Omental fat pad (tissue), 4 donors: Measurements from ENCODE around the gene ANXA6. TPM values are rescaled to one million over a fixed set of nuclear protein-coding genes. Genes with fewer than 3 reads are reported as not detected.
A peak's percentile ranks its signal among the peaks of the same experiment; 100 is the strongest.

Source experiments
- ATAC-seq: fragments of 150-250 bp; one replicate; pipeline ENCODE4 v1.9.1; 2016; ENCODE audit warnings: mild to moderate bottlenecking, moderate library complexity; ENCODE audit not compliant: low FRiP score
- DNase-seq: peaks from one replicate; pipeline ENCODE4 v3.0.0-alpha.2; 2019; ENCODE audit warnings: low spot score
- CTCF ChIP-seq, 3 donors: fragments of 450-650 bp; IDR thresholded peaks; one replicate each; pipeline ENCODE4 v1.5.1; 2016 to 2017; ENCODE audit warnings: antibody characterized with exemption in 3 of 3, mild to moderate bottlenecking in 3 of 3, moderate library complexity in 2 of 3
- total RNA-seq, 4 donors: library from RNA; depleted of rRNA; stranded (reverse); fragments of >200 nt; gene quantifications; one replicate each; pipeline ENCODE4 v1.1.0, GENCODE V29; 2016

The ANXA6 gene
- total RNA-seq, 4 donors from 2014 or later: 216 to 505 (median 379) TPM

DNA sequence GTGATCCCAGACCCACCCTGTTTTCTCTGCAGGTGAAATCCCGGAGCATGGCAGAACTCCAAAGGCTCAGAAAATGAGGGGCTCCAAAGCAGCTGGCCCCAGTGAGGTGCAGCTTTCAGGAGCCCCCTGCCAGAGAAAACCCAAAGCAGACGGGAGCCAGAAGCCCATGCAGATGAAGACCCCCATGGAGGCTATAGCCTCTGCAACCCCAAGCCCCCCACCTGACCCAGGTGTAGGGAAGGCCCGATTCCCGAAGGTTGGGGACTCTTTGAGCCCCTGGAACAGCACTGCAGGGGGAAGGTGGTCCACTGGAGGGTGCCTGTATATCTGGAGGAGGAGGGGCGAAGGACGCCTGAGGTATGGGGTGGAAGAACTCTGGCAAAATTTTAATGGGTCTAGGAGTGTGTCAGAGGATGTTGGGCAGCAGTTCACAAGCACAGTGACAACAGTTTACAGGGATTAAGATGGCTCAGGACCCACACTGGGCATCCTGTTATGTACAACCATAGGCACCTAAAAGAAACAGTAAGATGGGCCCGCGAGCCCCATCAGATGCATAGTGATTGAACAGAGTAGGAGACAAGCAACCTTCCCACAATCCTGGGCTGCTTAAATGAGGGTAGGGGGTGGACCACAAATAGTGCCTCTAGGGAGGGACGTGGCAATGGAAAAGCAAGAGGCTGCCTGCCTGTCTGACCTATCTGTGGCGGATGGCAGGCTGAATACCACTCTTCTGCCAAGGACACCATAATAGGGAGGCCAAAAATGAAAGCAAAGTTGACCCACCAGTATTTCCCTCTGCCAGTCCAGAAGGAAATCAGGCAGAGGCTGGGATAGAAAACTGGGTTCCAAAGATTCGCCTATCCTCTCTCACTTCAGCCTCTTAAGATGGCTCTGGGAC is 16.4 kb upstream of the ANXA6 start:
- TF ChIP-seq CTCF (IDR thresholded peaks at IDR 0.05): no peak
- ATAC-seq (no peak), DNase-seq (no peak)

DNA sequence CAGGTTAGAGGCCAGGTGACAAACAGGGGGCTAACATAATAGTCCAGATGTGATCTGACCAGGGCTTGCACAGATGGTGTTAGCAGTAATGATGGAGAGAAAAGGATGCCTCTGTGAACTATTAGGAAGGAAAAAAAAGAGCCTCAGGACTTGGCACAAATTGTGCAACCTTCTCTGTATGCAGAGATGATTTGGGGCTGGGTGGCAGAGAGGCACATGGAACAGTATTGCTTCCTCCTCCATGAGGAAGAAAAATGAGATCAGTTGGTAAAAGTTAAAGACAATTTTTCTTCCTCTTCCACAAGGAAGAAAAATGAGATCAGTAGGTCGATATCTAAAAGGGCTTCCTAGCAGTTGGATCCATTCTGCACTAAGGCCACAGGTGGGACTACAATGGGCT is 13.9 kb upstream of the ANXA6 start:
- TF ChIP-seq CTCF (IDR thresholded peaks at IDR 0.05): no peak
- ATAC-seq (no peak), DNase-seq (no peak)

DNA sequence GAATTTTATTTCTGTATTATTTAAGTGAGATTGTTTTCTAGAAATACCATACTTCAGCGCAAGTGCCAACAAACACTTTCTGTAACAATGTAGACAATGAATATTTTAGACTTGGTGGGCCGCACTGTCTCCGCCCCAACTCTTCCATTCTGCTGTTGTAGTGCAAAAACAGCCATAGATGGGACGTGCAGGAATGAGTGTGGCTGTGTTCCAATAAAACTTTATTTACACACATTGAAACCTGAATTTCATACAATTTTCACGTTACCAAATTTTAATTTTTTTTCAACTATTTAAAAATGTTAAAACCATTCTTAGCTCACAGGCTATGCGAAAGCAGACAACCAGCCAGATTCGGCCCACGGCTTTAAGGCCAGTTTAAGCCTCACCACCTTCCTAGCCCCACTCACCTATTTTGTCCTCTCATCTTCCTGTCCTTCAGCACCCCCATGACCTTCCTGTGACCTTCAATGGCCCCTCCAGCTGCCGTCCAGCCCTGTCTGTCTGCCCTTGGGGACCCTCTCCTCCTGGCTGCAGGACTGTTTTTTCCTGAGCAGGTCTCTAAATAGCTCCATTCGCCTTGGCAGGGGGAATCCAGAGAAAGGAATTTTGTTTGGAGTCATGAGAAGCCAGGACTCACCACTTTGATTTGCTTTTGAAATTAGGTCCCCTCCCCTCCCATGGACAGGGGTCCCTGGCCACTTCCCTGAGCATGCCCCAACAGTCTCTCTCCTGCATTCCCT is 11.2 kb upstream of the ANXA6 start:
- DNase-seq (no peak), ATAC-seq (no peak)
- TF ChIP-seq CTCF (IDR thresholded peaks at IDR 0.05): no peak

DNA sequence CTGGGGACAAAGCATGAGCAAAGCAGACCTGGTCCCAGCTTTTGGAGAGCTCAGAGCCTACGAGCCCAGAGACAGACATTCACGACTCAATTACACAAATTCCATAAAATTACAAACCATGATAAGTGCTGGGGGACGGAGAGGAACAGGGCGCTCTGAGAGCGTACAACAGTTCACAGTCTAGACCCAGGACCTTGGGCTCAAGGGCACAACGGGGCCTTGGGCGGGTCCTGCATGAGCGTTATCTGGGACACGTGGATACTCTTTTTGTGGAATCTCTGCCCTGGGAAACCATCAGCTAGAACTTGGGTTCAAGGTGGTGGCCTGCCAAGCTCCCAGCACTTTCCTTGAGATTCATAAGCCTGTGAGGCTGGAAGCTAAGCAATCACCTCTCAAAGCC is 9.4 kb upstream of the ANXA6 start:
- ATAC-seq: no peak
- no peak for DNase-seq
- TF ChIP-seq CTCF (IDR thresholded peaks at IDR 0.05): no peak

GRCh38 chr5:151164687-151165392 is 7.3 kb upstream of the ANXA6 start:
- ATAC-seq: peak; percentile 65

GRCh38 chr5:151162776-151163175 is 5.2 kb upstream of the ANXA6 start:
- TF ChIP-seq CTCF (IDR thresholded peaks at IDR 0.05): no peak
- ATAC-seq (no peak), DNase-seq (no peak)

More at GRCh38 chr5:151164687-151165392, 7.3 kb upstream of the ANXA6 start:
- no peak for DNase-seq
- TF ChIP-seq CTCF (IDR thresholded peaks at IDR 0.05): peak in 1 of 3 donors; percentile 51
